ENCODE measurements around the gene OR10R2. TPM values are rescaled to one million over a fixed set of nuclear protein-coding genes. Genes with fewer than 3 reads are reported as not detected.

OR10R2 gene
- polyA plus RNA-seq, 4 donors = not detected

GRCh38 chr1:158521666-158522058, 49.6 kb downstream of the OR10R2 start:
- DNase-seq (ENCODE audit: low read depth in 4 of 4, low spot score in 2 of 4) = no peak

- no peak for DNase-seq (ENCODE audit: low read depth in 4 of 4, low spot score in 2 of 4)
These were observed 55.3 kb downstream of the OR10R2 start for GRCh38 chr1:158527190-158527815.

Other genes starting within 250 kb of the OR10R2 start
- gene CD1A, start 217.8 kb upstream of the OR10R2 start, polyA plus RNA-seq (ENCODE audit: insufficient read length in 4 of 4) = not detected
- 1 to 10 TPM in 3 of 4 donors, under 1 TPM in 1; 0.90 to 1.8 (median 1.2) TPM for gene CD1C, start 182.3 kb upstream of the OR10R2 start, polyA plus RNA-seq (ENCODE audit: insufficient read length in 4 of 4)
- gene CD1B, start 140.7 kb upstream of the OR10R2 start, polyA plus RNA-seq (ENCODE audit: insufficient read length in 4 of 4) = not detected
- under 1 TPM in 1 of 4 donors, not detected in 3; 0.13 TPM for gene CD1E, start 118.3 kb upstream of the OR10R2 start, polyA plus RNA-seq (ENCODE audit: insufficient read length in 4 of 4)
- not detected for gene OR10T2, start 72.8 kb upstream of the OR10R2 start, polyA plus RNA-seq (ENCODE audit: insufficient read length in 4 of 4)
- under 1 TPM in 1 of 4 donors, not detected in 3; 0.05 TPM for gene OR10K2, start 46.0 kb upstream of the OR10R2 start, polyA plus RNA-seq (ENCODE audit: insufficient read length in 4 of 4)
- gene OR10K1, start 10.4 kb upstream of the OR10R2 start, polyA plus RNA-seq (ENCODE audit: insufficient read length in 4 of 4) = under 1 TPM in 1 of 4 donors, not detected in 3; 0.05 TPM
- gene OR6Y1, start 82.2 kb downstream of the OR10R2 start, polyA plus RNA-seq (ENCODE audit: insufficient read length in 4 of 4) = not detected
- gene OR6P1, start 98.4 kb downstream of the OR10R2 start, polyA plus RNA-seq (ENCODE audit: insufficient read length in 4 of 4) = not detected
- gene OR10X1, start 107.7 kb downstream of the OR10R2 start, polyA plus RNA-seq (ENCODE audit: insufficient read length in 4 of 4) = not detected
- gene OR10Z1, start 133.0 kb downstream of the OR10R2 start, polyA plus RNA-seq (ENCODE audit: insufficient read length in 4 of 4) = under 1 TPM; 0.05 to 0.10 (median 0.06) TPM
- 1 to 10 TPM; 1.1 to 5.9 (median 1.8) TPM for gene SPTA1, start 214.5 kb downstream of the OR10R2 start, polyA plus RNA-seq (ENCODE audit: insufficient read length in 4 of 4)
- not detected for gene OR6K2, start 228.4 kb downstream of the OR10R2 start, polyA plus RNA-seq (ENCODE audit: insufficient read length in 4 of 4)
- under 1 TPM in 3 of 4 donors, not detected in 1; 0.07 to 0.14 (median 0.08) TPM for gene OR6K3, start 248.5 kb downstream of the OR10R2 start, polyA plus RNA-seq (ENCODE audit: insufficient read length in 4 of 4)

Measured in left renal cortex interstitium (tissue), 4 donors.